ENCODE data around the gene SAE1. TPM values are rescaled to one million over a fixed set of nuclear protein-coding genes. Genes with fewer than 3 reads are reported as not detected.

Gene SAE1
- total and polyA plus RNA-seq, 10 of the 15 experiments (the other 5 are each of a cell fraction or from before 2014, with no cell fraction given), result 62.0 to 246 (median 148) TPM

DNA sequence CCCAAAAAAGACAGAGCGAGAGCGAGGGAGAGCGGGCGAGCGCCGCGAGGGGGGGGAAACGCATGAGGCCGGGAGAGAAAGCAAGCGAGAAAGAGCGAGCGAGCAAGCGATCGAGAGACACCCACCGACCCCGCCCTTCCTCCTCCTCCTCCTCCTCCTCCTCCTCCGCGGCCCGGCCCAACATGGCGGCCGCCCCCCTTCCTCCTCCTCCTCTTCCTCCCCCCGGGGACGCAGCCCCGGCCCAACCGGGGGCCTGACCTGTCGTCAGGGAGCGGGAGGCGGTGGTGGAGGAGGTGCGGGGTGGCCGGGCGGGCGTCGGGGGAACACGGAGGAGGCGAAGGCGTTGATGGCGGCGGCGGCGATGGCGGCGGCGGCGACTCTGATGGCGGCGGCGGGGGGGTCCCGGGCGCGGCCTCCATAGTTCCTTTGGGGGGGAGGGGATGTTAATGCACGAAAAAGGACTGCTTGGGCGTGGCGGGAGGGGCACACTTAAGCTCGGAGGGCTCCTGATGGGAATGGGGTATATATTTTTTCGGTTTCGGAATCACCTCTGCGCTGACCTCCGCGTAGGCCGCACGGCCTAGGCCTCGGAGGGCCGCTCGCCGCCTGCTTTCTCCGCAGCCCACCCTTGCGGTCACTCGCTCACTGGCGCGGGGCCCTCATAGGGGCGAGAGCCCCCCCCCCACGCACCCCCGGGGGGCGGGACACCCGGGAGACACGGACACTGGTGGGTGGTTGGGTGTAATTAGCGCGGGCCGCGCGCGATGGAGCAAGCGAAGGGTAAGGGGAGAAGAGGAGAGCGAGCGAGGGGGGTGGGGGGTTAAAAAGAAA, 18.3 kb upstream of the SAE1 start (continued):
- TF ChIP-seq, protein P1, sequence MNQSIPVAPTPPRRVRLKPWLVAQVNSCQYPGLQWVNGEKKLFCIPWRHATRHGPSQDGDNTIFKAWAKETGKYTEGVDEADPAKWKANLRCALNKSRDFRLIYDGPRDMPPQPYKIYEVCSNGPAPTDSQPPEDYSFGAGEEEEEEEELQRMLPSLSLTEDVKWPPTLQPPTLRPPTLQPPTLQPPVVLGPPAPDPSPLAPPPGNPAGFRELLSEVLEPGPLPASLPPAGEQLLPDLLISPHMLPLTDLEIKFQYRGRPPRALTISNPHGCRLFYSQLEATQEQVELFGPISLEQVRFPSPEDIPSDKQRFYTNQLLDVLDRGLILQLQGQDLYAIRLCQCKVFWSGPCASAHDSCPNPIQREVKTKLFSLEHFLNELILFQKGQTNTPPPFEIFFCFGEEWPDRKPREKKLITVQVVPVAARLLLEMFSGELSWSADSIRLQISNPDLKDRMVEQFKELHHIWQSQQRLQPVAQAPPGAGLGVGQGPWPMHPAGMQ (IDR thresholded peaks at IDR 0.05; ENCODE audit: borderline replicate concordance), result no peak
- TF ChIP-seq ZSCAN29 (IDR thresholded peaks at IDR 0.05) (no peak), BRCA1 (IDR thresholded peaks at IDR 0.05; ENCODE audit: low read depth, low read length) (no peak), ATF2 (IDR thresholded peaks at IDR 0.05; ENCODE audit: low read length) (no peak), PKNOX1 (IDR thresholded peaks at IDR 0.05) (0 out of 2 replicates have a peak, but pooled peaks have one; percentile 4), EZH2 (IDR thresholded peaks at IDR 0.05; ENCODE audit: borderline replicate concordance, control insufficient read depth, low read depth, low read length) (no peak)

Data from GM12878 (cell line).